ENCODE results near the gene HMX3.

DNA sequence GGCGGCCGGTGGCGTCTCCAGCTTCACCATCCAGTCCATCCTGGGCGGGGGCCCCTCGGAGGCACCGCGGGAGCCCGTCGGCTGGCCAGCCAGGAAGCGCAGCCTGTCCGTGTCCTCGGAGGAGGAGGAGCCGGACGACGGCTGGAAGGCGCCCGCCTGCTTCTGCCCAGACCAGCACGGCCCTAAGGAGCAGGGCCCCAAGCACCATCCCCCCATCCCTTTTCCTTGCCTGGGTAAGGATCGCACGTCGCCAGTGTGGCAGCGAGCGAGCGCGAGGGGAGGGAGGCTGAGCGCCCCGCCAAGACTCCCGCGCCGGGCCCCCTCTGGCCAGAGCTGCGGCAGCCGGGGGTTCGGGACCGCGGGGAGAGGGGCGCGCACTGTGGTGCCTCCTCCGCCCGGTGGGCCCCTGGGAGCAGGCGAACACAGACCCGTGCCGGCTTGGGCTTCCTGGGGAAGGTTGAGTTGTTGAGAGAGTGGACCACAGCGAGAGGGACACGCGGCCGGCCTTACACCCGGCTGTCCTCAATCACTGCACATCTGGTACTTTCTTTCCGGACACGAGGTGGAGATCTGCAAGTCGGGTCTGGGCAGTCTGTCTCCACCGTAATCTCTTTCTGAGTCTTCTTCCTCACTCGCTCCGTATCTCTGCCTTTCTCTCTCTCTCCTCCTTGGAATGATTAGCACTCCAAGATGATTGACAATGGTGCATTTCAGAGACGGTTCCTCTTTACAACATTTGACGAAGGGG lies 12.8 kb downstream of the HMX3 start:
- TF ChIP-seq, protein P1, sequence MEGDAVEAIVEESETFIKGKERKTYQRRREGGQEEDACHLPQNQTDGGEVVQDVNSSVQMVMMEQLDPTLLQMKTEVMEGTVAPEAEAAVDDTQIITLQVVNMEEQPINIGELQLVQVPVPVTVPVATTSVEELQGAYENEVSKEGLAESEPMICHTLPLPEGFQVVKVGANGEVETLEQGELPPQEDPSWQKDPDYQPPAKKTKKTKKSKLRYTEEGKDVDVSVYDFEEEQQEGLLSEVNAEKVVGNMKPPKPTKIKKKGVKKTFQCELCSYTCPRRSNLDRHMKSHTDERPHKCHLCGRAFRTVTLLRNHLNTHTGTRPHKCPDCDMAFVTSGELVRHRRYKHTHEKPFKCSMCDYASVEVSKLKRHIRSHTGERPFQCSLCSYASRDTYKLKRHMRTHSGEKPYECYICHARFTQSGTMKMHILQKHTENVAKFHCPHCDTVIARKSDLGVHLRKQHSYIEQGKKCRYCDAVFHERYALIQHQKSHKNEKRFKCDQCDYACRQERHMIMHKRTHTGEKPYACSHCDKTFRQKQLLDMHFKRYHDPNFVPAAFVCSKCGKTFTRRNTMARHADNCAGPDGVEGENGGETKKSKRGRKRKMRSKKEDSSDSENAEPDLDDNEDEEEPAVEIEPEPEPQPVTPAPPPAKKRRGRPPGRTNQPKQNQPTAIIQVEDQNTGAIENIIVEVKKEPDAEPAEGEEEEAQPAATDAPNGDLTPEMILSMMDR (IDR thresholded peaks at IDR 0.05), result no peak
- TF ChIP-seq POLR2A (IDR thresholded peaks at IDR 0.05), result no peak

Measured in Peyer's patch (tissue), 4 donors.